MM.1S (cell line): ENCODE results near the gene XYLT1.

Experiments used
- DNase-seq: peaks from one replicate; pipeline ENCODE4 v3.0.0-alpha.2; 2015
- H2AFZ ChIP-seq: fragments of 300-600 bp; sonication (generic); 2 replicates; pipeline ENCODE4 v1.6.0; 2016; ENCODE audit warnings: antibody characterized with exemption, low read length
- H3F3A ChIP-seq: fragments of 300-600 bp; sonication (generic); 2 replicates; pipeline ENCODE4 v1.6.1; 2016; ENCODE audit warnings: mild to moderate bottlenecking, antibody characterized with exemption, low read length, moderate library complexity, mixed read lengths; ENCODE audit not compliant: insufficient read depth
- H3K27ac ChIP-seq: fragments of 300-600 bp; sonication (generic); 2 replicates; pipeline ENCODE4 v1.5.1; 2016; ENCODE audit warnings: mild to moderate bottlenecking, low read length
- H3K27me3 ChIP-seq: fragments of 300-600 bp; sonication (generic); replicated peaks from 2 replicates; pipeline ENCODE4 v1.6.0; 2016; ENCODE audit warnings: low read length; ENCODE audit not compliant: insufficient read depth
- H3K36me3 ChIP-seq: fragments of 300-600 bp; sonication (generic); replicated peaks from 2 replicates; pipeline ENCODE4 v1.6.1; 2016; ENCODE audit warnings: mild to moderate bottlenecking, low read length, mixed read lengths; ENCODE audit not compliant: insufficient read depth
- H3K4me1 ChIP-seq: fragments of 300-600 bp; sonication (generic); 2 replicates; pipeline ENCODE4 v1.6.1; 2016; ENCODE audit warnings: low read length, mixed read lengths
- H3K4me2 ChIP-seq: fragments of 300-600 bp; sonication (generic); 2 replicates; pipeline ENCODE4 v1.6.0; 2016; ENCODE audit warnings: low read depth, low read length
- H3K4me3 ChIP-seq: fragments of 300-600 bp; sonication (generic); 2 replicates; pipeline ENCODE4 v1.5.1; 2016; ENCODE audit warnings: low read length, mixed read lengths
- H3K79me2 ChIP-seq: fragments of 300-600 bp; sonication (generic); 2 replicates; pipeline ENCODE4 v1.6.1; 2016; ENCODE audit warnings: mixed run types, low read length, mixed read lengths
- H3K9ac ChIP-seq: fragments of 300-600 bp; sonication (generic); 2 replicates; pipeline ENCODE4 v1.6.1; 2016; ENCODE audit warnings: low read length, mixed read lengths
- H3K9me2 ChIP-seq: fragments of 300-600 bp; sonication (generic); replicated peaks from 2 replicates; pipeline ENCODE4 v1.6.1; 2016; ENCODE audit warnings: mild to moderate bottlenecking, low read length, mixed read lengths; ENCODE audit not compliant: insufficient read depth
- H3K9me3 ChIP-seq: fragments of 300-600 bp; sonication (generic); replicated peaks from 2 replicates; pipeline ENCODE4 v1.6.1; 2016; ENCODE audit warnings: mild to moderate bottlenecking, low read length, mixed read lengths; ENCODE audit not compliant: insufficient read depth
- H4K20me1 ChIP-seq: fragments of 300-600 bp; sonication (generic); 2 replicates; pipeline ENCODE4 v1.6.1; 2016; ENCODE audit warnings: mild to moderate bottlenecking, low read length, moderate library complexity, mixed read lengths; ENCODE audit not compliant: insufficient read depth
- CTCF ChIP-seq: fragments of 300-600 bp; sonication (generic); IDR thresholded peaks from 2 replicates; pipeline ENCODE4 v1.5.1; 2016; ENCODE audit warnings: antibody characterized with exemption, low read length, mixed read lengths
- EZH2 ChIP-seq: fragments of 300-600 bp; sonication (generic); optimal IDR thresholded peaks from 2 replicates; pipeline ENCODE3; 2017; ENCODE audit warnings: low read depth, mild to moderate bottlenecking, antibody characterized with exemption, low read length, mixed read lengths
- EZH2phosphoT487 ChIP-seq: fragments of 300-600 bp; sonication (generic); IDR thresholded peaks from 2 replicates; pipeline ENCODE4 v1.6.1; 2018; ENCODE audit warnings: antibody characterized with exemption, low read length

XYLT1 gene

GRCh38 chr16:17450291-17450690 lies 20.5 kb downstream of the XYLT1 start:
- Histone ChIP-seq H3K4me3 (no peak overlapping the region), H2AFZ (no peak overlapping the region), H3K9me2 (no peaks in the 10 kb centered on the region), H4K20me1 (no peaks in the 10 kb centered on the region), H3K9me3 (no peaks in the 10 kb centered on the region), H3K27ac (no peak overlapping the region), H3K9ac (no peak overlapping the region), H3K4me2 (no peak overlapping the region), H3K27me3 (no peaks in the 10 kb centered on the region), H3K4me1 (no peaks in the 10 kb centered on the region), H3F3A (no peaks in the 10 kb centered on the region), H3K79me2 (peaks cover 73% of the 10 kb centered on the region), H3K36me3 (0 out of 2 replicates have a peak, but pooled peaks cover 3% of the 10 kb centered on the region)
- TF ChIP-seq CTCF, result no peak
- no peak for DNase-seq

GRCh38 chr16:17448640-17449638 lies 21.8 kb downstream of the XYLT1 start:
- TF ChIP-seq EZH2, result no peak
- TF ChIP-seq CTCF, result no peak
- TF ChIP-seq EZH2phosphoT487, result no peak
- Histone ChIP-seq H3K4me1 (no peaks in the 10 kb centered on the region), H3K27ac (no peak overlapping the region), H3K9me2 (no peaks in the 10 kb centered on the region), H3K4me2 (no peak overlapping the region), H4K20me1 (no peaks in the 10 kb centered on the region), H3K27me3 (no peaks in the 10 kb centered on the region), H2AFZ (no peak overlapping the region), H3K36me3 (0 out of 2 replicates have a peak, but pooled peaks cover 5% of the 10 kb centered on the region), H3K4me3 (no peak overlapping the region), H3F3A (no peaks in the 10 kb centered on the region), H3K9me3 (no peaks in the 10 kb centered on the region), H3K79me2 (peaks cover 70% of the 10 kb centered on the region), H3K9ac (no peak overlapping the region)
- DNase-seq, result no peak

DNA sequence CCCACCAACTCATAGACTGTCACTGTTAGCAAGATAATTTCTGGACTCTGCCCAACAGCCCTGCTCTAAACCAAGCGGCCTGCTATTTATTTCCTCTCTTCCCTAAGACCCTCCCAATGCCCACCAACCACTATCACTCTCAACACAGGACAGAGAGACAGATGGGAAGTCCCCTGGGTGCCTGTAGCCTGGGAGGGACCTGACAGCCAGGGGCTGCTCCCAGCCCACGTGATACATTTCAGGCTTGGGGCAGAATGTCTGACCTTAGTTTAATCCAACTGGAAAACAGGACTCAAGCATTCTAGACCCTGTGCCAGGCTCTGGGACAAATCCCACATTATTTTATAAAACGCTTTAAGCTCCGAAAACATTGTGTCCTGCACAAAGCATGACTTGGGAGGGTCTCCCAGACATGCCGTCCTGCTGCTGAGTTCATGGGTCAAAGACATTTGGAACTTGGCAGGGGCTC lies 23.6 kb downstream of the XYLT1 start:
- peaks cover 66% of the 10 kb centered on the region for H3K79me2 ChIP-seq
- no peaks in the 10 kb centered on the region for H3K9me2 ChIP-seq
- no peak overlapping the region for H3K4me2 ChIP-seq
- TF ChIP-seq CTCF (no peak), EZH2phosphoT487 (no peak), EZH2 (no peak)
- H3K9ac ChIP-seq, result no peak overlapping the region
- no peak overlapping the region for H3K4me3 ChIP-seq
- H3K4me1 ChIP-seq, result no peaks in the 10 kb centered on the region
- H3K36me3 ChIP-seq, result 0 out of 2 replicates have a peak, but pooled peaks cover 5% of the 10 kb centered on the region
- no peak overlapping the region for H2AFZ ChIP-seq
- H3F3A ChIP-seq, result no peaks in the 10 kb centered on the region
- no peak for DNase-seq
- H3K9me3 ChIP-seq, result no peaks in the 10 kb centered on the region
- no peaks in the 10 kb centered on the region for H4K20me1 ChIP-seq
- H3K27ac ChIP-seq, result no peak overlapping the region
- no peaks in the 10 kb centered on the region for H3K27me3 ChIP-seq
